PC-9 (cell line): Measurements from ENCODE around the gene RPS24. TPM values are rescaled to one million over a fixed set of nuclear protein-coding genes. Genes with fewer than 3 reads are reported as not detected.
A peak's percentile ranks its signal among the peaks of the same experiment; 100 is the strongest.

Experiments
- BruUV-seq: library from RNA; stranded (reverse); fragments of 400-500 nt; replicated peaks from 2 replicates; lab custom pipeline; 2021; lab: Mats Ljungman, UMichigan
- CTCF ChIA-PET: fragments of 300-600 bp; sonication (Branson Sonifier 250); formaldehyde crosslinking; loops from one replicate; lab custom pipeline; 2022; ENCODE audit warnings: antibody characterized with exemption; lab: Charles Lee
- POLR2A ChIA-PET: fragments of 300-600 bp; sonication (Branson Sonifier 250); formaldehyde crosslinking; loops from one replicate; lab custom pipeline; 2022; ENCODE audit warnings: antibody characterized with exemption; ENCODE audit not compliant: unreplicated experiment; lab: Charles Lee
- DNase-seq, 2 experiments: peaks; one replicate each; pipeline versions ENCODE4 v3.0.0 to v3.0.0-alpha.2; 2015 to 2022; ENCODE audit warnings: mixed read lengths in 1 of 2
- H2AFZ ChIP-seq: fragments of 200-600 bp; sonication (generic); 2 replicates; pipeline ENCODE4 v1.8.1; 2017; ENCODE audit warnings: antibody characterized with exemption
- H3F3A ChIP-seq: fragments of 200-600 bp; sonication (generic); 2 replicates; pipeline ENCODE4 v1.8.1; 2017; ENCODE audit warnings: antibody characterized with exemption, mild to moderate bottlenecking, low read depth; ENCODE audit not compliant: insufficient read depth
- H3K27ac ChIP-seq: fragments of 200-600 bp; sonication (generic); 2 replicates; pipeline ENCODE4 v1.6.1; 2016; ENCODE audit warnings: mixed run types
- H3K27me3 ChIP-seq: fragments of 200-600 bp; sonication (generic); 2 replicates; pipeline ENCODE4 v1.6.1; 2016; ENCODE audit warnings: low read depth, mixed run types; ENCODE audit not compliant: insufficient read depth
- H3K36me3 ChIP-seq: fragments of 200-600 bp; sonication (generic); 2 replicates; pipeline ENCODE4 v1.6.1; 2016; ENCODE audit warnings: low read depth, mixed run types
- H3K4me1 ChIP-seq: fragments of 200-600 bp; sonication (generic); replicated peaks from 2 replicates; pipeline ENCODE4 v1.6.1; 2016; ENCODE audit warnings: mixed run types; ENCODE audit not compliant: insufficient read depth
- H3K4me2 ChIP-seq: fragments of 200-600 bp; sonication (generic); 2 replicates; pipeline ENCODE4 v1.6.1; 2017; ENCODE audit warnings: mixed run types
- H3K4me3 ChIP-seq: fragments of 200-600 bp; sonication (generic); 2 replicates; pipeline ENCODE4 v1.6.1; 2016; ENCODE audit warnings: mixed run types
- H3K79me2 ChIP-seq: fragments of 200-600 bp; sonication (generic); 2 replicates; pipeline ENCODE4 v1.6.1; 2017; ENCODE audit warnings: low read depth, mixed run types
- H3K9me2 ChIP-seq: fragments of 200-600 bp; sonication (generic); 2 replicates; pipeline ENCODE4 v1.8.1; 2017; ENCODE audit warnings: mild to moderate bottlenecking; ENCODE audit not compliant: insufficient read depth
- H3K9me3 ChIP-seq: fragments of 200-600 bp; sonication (generic); 2 replicates; pipeline ENCODE4 v1.8.1; 2016; ENCODE audit warnings: low read depth; ENCODE audit not compliant: insufficient read depth
- H4K20me1 ChIP-seq: fragments of 200-600 bp; sonication (generic); 2 replicates; pipeline ENCODE4 v1.8.1; 2017; ENCODE audit not compliant: insufficient read depth
- EZH2 ChIP-seq: fragments of 200-600 bp; sonication (generic); IDR thresholded peaks from 2 replicates; pipeline ENCODE4 v1.8.0; 2017; ENCODE audit warnings: antibody characterized with exemption, low read depth
- intact Hi-C: fragments of 100-400 bp; cut with micrococcal nuclease; formaldehyde crosslinking; loops from one replicate; pipeline ENCODE4 v1.10.0; 2022; ENCODE audit not compliant: unreplicated experiment
- total RNA-seq: library from RNA; stranded (reverse); gene quantifications from 2 replicates; pipeline ENCODE4 v1.2.3, GENCODE V29; 2021
- TF ChIP-seq, protein P1 (sequence below): fragments of 200-600 bp; sonication (generic); conservative IDR thresholded peaks from 2 replicates; pipeline ENCODE4 v1.6.1; 2017; ENCODE audit warnings: mixed run types, antibody characterized with exemption, mild to moderate bottlenecking, moderate library complexity

RPS24 gene
- total RNA-seq, 1 experiment from 2014 or later = 2,068 TPM

DNA sequence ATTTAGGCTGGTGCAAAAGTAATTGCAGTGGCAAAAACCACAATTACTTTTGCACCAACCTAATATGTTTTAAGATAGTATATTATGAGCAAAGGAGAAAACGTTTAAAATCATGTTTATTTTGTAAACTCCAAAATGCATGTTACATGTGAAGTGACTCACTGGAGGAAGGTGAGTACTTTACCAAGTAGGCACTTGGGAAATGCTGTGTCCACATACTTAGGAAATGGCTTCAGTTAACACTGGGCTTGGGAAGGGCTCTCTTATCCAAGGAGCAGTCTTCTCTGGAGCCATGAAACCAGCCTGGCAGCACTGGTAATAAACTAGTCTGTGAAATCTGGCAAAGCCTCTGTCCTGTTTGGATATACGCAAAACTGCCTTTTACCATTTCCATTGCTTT lies 4.4 kb downstream of the RPS24 start:
- intact Hi-C loops = no loop called here
- Histone ChIP-seq H3K79me2 (peaks cover 71% of the 10 kb centered on the region), H4K20me1 (peaks cover 86% of the 10 kb centered on the region), H3K36me3 (peaks cover 76% of the 10 kb centered on the region), H3K4me2 (peak overlapping the region; percentile 95), H3F3A (peaks cover 94% of the 10 kb centered on the region), H3K4me3 (no peak overlapping the region), H3K4me1 (peaks cover 36% of the 10 kb centered on the region), H3K27me3 (no peaks in the 10 kb centered on the region), H3K9me3 (no peaks in the 10 kb centered on the region), H2AFZ (no peak overlapping the region), H3K27ac (no peak overlapping the region), H3K9me2 (no peaks in the 10 kb centered on the region)
- ChIA-PET CTCF (no interaction called here), POLR2A (no interaction called here)
- no TSS peak for BruUV-seq
- DNase-seq = no peak
- TF ChIP-seq, protein P1, sequence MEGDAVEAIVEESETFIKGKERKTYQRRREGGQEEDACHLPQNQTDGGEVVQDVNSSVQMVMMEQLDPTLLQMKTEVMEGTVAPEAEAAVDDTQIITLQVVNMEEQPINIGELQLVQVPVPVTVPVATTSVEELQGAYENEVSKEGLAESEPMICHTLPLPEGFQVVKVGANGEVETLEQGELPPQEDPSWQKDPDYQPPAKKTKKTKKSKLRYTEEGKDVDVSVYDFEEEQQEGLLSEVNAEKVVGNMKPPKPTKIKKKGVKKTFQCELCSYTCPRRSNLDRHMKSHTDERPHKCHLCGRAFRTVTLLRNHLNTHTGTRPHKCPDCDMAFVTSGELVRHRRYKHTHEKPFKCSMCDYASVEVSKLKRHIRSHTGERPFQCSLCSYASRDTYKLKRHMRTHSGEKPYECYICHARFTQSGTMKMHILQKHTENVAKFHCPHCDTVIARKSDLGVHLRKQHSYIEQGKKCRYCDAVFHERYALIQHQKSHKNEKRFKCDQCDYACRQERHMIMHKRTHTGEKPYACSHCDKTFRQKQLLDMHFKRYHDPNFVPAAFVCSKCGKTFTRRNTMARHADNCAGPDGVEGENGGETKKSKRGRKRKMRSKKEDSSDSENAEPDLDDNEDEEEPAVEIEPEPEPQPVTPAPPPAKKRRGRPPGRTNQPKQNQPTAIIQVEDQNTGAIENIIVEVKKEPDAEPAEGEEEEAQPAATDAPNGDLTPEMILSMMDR = no peak
- TF ChIP-seq EZH2 = no peak

DNA sequence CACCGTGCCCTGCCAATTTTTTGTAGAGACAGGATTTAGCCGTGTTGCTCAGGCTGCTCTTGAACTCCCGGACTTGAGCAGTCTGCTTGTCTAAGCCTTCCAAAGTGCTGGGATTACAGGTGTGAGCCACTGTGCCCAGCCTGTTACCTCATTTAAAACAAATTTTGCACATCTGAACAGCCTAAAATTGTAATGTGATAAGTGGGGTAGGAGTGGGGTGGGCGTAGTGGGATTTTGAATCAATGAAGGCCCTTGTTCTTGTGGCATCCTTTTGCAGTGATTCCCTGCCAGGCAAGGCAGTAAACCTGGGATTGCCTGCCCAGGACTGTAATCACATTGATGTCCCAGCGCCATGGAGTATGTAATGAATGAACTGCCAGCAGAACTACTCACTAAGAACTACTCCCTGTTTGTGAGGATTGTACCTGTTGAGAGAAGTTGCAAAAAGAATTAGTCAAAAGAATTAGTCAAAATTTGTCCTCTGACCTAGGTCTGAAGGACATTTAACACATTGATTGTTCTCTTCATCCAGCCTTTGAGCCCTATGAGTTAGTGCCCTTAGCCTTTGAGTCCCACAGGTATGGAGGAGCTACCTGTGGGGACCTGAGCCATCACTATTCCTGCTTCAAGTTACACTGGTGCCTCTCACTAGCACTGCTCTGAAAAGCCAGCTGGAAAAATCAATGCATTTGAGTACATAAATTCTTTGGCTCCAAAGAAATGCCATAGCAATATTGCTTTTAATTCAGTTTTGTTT lies 5.3 kb downstream of the RPS24 start:
- Histone ChIP-seq H3K27ac (no peak overlapping the region), H3K4me2 (no peak overlapping the region), H3K4me3 (no peak overlapping the region), H3K79me2 (peaks cover 68% of the 10 kb centered on the region), H3K4me1 (peaks cover 34% of the 10 kb centered on the region), H4K20me1 (peaks cover 95% of the 10 kb centered on the region), H3K36me3 (peaks cover 76% of the 10 kb centered on the region), H3K9me3 (no peaks in the 10 kb centered on the region), H2AFZ (no peak overlapping the region), H3F3A (peaks cover 99% of the 10 kb centered on the region), H3K27me3 (no peaks in the 10 kb centered on the region), H3K9me2 (no peaks in the 10 kb centered on the region)
- POLR2A ChIA-PET = no interaction called here
- DNase-seq = no peak
- TF ChIP-seq, protein P1 = no peak
- TF ChIP-seq EZH2 = no peak
- no TSS peak for BruUV-seq
- intact Hi-C loops = no loop called here
- CTCF ChIA-PET = interaction anchor here (0.5 kb wide), 1 partner anchor 1306 kb away, joined by 3 read pairs; no protein-coding TSS in a partner anchor

DNA sequence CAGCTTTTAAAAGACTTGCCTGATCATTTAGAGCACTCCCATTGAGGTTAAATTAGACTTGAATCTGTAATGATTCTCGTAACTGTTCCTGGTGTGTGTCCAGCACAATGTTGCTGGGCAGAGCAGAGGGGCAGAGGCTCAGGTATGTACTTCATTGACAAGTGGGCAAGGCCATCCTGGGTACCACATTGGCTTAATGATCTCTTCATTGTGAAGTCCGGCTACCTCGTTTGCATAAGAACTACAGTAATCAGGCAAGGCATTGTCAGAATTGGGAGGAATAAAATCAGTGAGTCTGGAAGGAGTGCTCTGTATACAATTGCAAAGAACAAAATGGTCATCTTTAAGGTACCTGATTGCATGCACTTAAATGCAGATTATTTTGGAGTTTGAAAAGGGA lies 6.1 kb downstream of the RPS24 start:
- BruUV-seq = no TSS peak
- H3K27ac ChIP-seq = no peak overlapping the region
- no peak overlapping the region for H3K4me3 ChIP-seq
- H3K9me3 ChIP-seq = no peaks in the 10 kb centered on the region
- H3K36me3 ChIP-seq = peaks cover 70% of the 10 kb centered on the region
- H3K4me1 ChIP-seq = peaks cover 34% of the 10 kb centered on the region
- H3K27me3 ChIP-seq = no peaks in the 10 kb centered on the region
- H3K9me2 ChIP-seq = no peaks in the 10 kb centered on the region
- CTCF ChIA-PET = interaction anchor here (0.5 kb wide), 1 partner anchor 1306 kb away, joined by 3 read pairs; no protein-coding TSS in a partner anchor
- intact Hi-C loops = loop anchor here (10.0 kb wide), 1 partner anchor 615 kb away; no protein-coding TSS in a partner anchor
- no peak overlapping the region for H3K4me2 ChIP-seq
- H3K79me2 ChIP-seq = peaks cover 61% of the 10 kb centered on the region
- H4K20me1 ChIP-seq = peaks cover 100% of the 10 kb centered on the region
- no peak overlapping the region for H2AFZ ChIP-seq
- no peak for TF ChIP-seq EZH2
- TF ChIP-seq, protein P1 = no peak
- H3F3A ChIP-seq = peaks cover 100% of the 10 kb centered on the region
- POLR2A ChIA-PET = no interaction called here
- DNase-seq = no peak
